HG03196 (cell line): Measurements from ENCODE around the gene TREM2.
"Not testable (repeated sequence)": the region's sequence is repeated elsewhere in the genome, so short reads cannot be mapped to it uniquely, and the experiment has no call there.

Experiments used
- ATAC-seq: cut with Tn5 transposase; IDR thresholded peaks from one replicate; pipeline ENCODE4 v1.9.1; 2021; ENCODE audit not compliant: unreplicated experiment

Gene TREM2

GRCh38 chr6:41155132-41155805 is 7.6 kb downstream of the TREM2 start:
- no peak for ATAC-seq

- ATAC-seq = no peak
Measured at GRCh38 chr6:41153992-41154625, 8.8 kb downstream of the TREM2 start, which contains the start of gene TREML1. TSS of gene TREML1 (minus strand) at chr6:41154347. CDS start at chr6:41154288, 59 bp downstream.

- ATAC-seq = no peak
Measured at GRCh38 chr6:41153451-41153850, 9.5 kb downstream of the TREM2 start.

GRCh38 chr6:41150671-41151070 is 12.2 kb downstream of the TREM2 start:
- ATAC-seq = no peak

- ATAC-seq = no peak
Measured at GRCh38 chr6:41147917-41148316, 15.0 kb downstream of the TREM2 start.

GRCh38 chr6:41136911-41137310 is 26.0 kb downstream of the TREM2 start:
- ATAC-seq = no peak

- no peak for ATAC-seq
Measured at GRCh38 chr6:41135062-41135832, 27.7 kb downstream of the TREM2 start.

- no peak for ATAC-seq
Measured at GRCh38 chr6:41132254-41132653, 30.7 kb downstream of the TREM2 start.

- no peak for ATAC-seq
Measured at GRCh38 chr6:41125282-41125681, 37.6 kb downstream of the TREM2 start.

- ATAC-seq = no peak
Measured at GRCh38 chr6:41122918-41123317, 40.0 kb downstream of the TREM2 start.

GRCh38 chr6:41122373-41122772 is 40.5 kb downstream of the TREM2 start:
- no peak for ATAC-seq

- no peak for ATAC-seq
Measured at GRCh38 chr6:41120058-41120457, 42.9 kb downstream of the TREM2 start.

GRCh38 chr6:41119508-41119907 is 43.4 kb downstream of the TREM2 start:
- ATAC-seq = no peak

- ATAC-seq = not testable (repeated sequence)
Measured at GRCh38 chr6:41115027-41115426, 47.9 kb downstream of the TREM2 start.

GRCh38 chr6:41111017-41111416 is 51.9 kb downstream of the TREM2 start:
- no peak for ATAC-seq
